ENCODE data around the gene CADM3.

DNA sequence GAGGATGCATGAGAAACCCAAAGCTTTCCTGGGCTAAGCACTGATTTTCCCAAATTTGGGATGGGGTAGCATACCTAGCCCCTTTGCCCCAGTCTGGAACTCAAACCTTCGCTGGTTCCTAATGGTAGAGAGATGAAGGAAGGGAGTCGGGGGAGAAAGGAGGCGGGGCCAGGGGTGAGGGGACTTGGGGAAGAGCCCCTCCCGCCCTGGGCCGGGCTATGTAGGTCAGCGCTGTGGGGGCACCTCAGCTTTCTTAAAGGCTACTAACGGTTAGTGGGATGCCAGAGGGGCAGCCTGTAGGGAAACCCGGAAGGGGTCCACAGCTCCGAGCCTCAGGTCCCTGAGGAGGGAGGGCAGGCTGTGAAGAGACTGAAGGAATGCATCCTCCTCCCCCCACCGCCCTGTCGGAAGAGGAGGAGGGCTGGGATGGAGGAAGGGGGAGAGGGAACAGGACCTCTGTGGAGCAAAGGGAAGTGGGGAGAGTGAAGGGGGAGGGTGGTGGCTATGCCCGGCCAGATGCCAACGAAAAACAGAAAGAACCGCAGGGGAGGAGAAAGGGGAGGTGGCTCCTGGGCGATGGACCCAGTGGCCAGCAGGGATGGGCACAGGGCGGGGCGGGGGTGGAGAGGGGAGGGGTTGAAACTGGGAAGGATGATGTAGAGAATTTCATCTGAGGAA is 1.3 kb downstream of the CADM3 start:
- no peak for TF ChIP-seq CTCF (conservative IDR thresholded peaks at IDR 0.05)
- no peak for TF ChIP-seq ZFX (IDR thresholded peaks at IDR 0.05)

Data from C4-2B (cell line).